GM19438 (cell line): ENCODE measurements around the gene CLDN9.

ENCODE experiments used
- ATAC-seq: cut with Tn5 transposase; IDR thresholded peaks from one replicate; pipeline ENCODE4 v1.9.1; 2021; ENCODE audit warnings: low read depth; ENCODE audit not compliant: unreplicated experiment

The CLDN9 gene

GRCh38 chr16:3028716-3029319, 16.1 kb downstream of the CLDN9 start:
- ATAC-seq, result no peak

DNA sequence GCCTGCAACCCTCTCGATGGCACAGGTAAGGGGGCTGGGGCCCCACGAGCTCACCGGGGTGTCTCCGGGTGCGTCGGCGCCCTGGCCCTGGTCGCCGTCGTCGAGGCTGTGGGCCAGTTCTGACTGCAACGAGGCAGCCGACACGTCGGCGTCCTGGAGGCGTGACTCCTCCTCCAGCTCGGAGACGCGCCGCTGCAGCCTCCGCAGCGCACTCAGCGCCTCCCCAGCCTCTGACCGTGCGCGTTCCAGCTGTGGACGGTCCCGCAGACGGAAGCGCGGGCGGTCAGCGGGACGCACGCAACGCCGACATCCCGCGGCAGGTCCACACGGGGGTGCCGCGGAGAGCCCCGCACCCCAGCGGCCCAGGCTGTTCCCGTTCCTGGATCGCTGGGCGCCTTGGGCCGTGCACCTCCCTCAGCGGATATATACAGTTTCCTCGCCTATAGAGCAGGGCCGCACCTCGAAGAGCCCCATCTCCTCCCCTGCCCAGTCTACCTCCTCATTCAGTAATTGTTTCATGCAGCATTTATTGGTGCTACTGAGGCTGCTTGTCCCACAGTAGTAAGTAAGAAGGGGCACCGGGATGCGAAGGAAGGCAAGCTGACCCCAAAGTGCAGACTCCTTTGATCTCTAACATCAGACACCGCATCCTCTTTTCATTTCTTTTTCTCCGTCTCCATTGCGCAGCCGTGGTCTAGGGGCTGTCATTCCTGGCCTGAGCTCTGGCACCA, 16.9 kb downstream of the CLDN9 start:
- no peak for ATAC-seq

DNA sequence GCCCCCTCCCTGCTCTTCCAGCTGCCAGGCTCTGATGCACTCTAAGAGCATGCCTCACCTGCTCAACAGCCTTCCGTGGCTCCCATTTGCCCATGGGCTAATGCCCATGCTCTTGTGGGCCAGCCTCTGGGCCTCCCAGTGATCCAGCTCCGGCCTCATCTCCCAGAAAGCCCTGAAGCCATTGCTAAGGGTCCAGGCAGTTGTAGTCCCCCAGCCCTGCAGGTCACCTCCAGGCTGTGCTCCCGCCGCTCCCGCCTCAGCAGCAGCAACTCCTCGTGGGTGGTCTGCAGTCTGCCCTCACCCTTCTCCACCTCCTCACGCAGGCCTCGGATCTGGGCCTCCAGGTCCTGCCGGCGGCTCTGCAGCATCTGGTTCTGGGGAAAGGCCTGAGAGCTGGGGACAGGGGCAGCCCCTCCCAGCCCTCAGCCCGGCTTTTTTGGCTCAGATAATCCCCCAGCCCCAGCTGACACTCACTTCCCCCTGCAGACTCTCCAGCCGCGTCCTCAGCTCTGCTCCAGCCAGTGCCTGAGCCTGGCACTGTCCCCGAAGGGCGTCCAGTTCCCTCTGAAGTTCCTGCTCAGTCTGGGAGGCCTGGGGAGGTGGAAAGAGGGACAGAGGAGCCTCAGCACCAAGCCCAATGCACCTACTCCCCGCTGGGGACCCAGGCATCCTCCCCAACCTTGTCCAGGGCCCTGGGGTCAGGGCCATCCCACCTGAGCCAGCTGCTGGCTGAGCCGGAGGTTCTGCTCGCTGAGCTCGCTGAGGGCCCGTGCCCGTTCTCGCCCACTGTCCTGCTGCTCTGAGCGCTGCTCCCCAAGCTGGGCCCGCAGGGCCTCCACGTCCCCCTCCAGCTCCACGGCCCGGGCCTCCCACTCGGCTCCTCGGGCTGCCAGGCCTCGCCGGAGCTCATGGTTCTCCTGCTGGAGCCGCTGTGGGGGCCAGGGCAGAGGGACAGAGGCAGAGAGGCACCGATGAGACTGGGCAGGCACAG, 17.8 kb downstream of the CLDN9 start:
- no peak for ATAC-seq

DNA sequence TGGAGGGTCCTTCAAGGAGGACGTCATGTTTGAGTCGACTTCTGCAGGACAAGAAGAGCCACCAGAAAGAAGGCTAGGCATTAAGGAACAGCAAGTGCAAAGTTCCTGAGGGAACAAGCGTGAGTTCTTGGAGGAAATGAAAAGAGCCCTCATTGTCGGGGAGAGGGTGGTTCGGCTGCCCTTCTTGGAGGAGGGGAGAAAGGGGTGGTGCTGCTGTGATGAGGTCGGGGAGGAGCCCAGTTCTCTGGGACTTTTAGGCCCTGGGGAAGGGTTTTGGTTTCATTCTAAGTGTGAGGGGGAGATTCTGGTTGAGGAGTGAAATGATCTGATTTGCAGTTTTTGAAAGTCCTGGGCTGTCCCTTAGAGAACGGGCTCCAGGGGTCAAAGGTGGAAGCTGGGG, 19.9 kb downstream of the CLDN9 start:
- no peak for ATAC-seq

- no peak for ATAC-seq
Measured at GRCh38 chr16:3035289-3035971, 22.7 kb downstream of the CLDN9 start.

DNA sequence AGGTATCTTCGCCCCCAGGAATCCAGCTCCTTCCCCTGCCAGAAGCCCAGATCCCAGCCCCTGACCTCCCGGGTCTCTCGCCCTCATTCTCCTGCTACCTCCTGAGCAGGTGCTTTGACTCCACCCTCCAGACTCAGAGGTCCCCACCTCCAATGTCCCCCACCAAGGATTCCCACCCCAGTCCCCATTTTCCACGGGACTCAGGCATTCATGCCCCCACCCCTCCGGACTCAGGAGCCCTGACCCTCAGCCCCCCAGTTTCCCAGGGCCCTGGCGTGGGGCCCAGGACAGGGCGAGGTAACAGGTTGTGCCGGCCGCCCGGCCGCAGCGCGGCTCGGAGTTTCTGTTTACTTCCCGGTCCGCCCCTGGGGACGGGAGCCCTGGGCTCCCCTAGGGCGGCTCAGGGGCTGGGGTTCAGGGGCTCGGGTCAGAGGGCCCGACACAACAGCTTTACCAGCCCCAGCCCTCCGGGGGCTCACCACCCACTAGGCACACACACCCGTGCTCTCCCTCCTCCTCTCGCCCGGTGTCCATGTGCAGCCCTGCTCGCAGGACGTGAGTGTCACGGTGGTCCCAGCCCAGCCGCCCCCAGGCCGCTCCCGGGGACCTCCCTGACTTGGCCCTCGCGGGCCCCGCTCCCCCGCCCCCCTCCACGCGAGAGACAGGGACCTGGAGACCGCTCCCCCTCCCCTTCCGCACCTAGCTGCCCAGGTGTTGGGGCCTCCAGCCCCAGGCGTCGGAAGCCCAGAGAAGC, 23.4 kb downstream of the CLDN9 start:
- ATAC-seq, result no peak

GRCh38 chr16:3036726-3037315, 24.1 kb downstream of the CLDN9 start, which contains the start of gene BICDL2:
BICDL2 (minus strand) TSS chr16:3036944; CDS start chr16:3035496, 1,448 bp downstream.
- ATAC-seq, result no peak

- ATAC-seq, result no peak
Measured at GRCh38 chr16:3038256-3038655, 25.5 kb downstream of the CLDN9 start.

DNA sequence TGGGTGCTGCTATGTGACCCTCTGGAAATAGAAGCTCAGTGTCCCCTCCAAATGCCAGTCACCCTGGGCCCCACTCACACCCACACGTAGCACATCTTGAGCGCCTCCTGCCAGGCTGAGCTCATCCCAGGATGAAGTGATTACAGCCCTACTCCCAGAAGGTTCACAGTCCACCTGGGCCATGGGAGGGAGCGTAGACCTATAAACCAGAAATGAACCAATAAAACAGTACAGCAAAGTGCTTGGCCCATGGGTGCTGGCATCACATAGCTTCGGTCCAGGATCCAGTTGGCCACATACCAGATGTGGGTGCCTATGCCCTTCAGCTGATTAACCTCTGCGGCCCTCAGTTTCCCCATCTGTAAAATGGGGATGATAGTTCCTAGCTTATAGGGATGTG, 26.2 kb downstream of the CLDN9 start:
- no peak for ATAC-seq

GRCh38 chr16:3042376-3042775, 29.7 kb downstream of the CLDN9 start:
- ATAC-seq, result no peak

DNA sequence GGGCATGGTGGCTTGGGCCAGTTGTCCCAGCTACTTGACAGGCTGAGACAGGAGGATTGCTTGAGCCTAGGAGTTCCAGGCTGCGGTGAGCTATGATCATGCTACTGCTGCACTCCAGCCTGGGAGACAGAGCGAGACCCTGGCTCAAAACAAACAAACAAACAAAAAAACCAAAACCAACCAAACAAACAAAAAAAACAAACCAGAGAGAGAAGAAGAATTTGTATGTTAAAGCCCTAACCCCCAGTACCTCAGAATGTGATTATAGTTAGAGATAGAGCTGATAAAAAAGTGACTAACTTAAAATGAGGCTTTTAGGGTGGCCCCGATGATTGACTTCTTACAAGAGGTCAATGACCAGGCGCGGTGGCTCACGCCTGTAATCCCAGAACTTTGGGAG, 32.0 kb downstream of the CLDN9 start:
- ATAC-seq, result no peak

- no peak for ATAC-seq
Measured at GRCh38 chr16:3045758-3046640, 33.3 kb downstream of the CLDN9 start, which contains the start of gene MMP25. MMP25 (plus strand) TSS chr16:3046561; CDS start chr16:3046918, 357 bp downstream.

- no peak for ATAC-seq
Measured at GRCh38 chr16:3046641-3047386, 34.1 kb downstream of the CLDN9 start.

GRCh38 chr16:3047387-3047720, 34.6 kb downstream of the CLDN9 start:
- no peak for ATAC-seq

GRCh38 chr16:3049921-3050481, 37.3 kb downstream of the CLDN9 start:
- no peak for ATAC-seq

- ATAC-seq, result no peak
Measured at GRCh38 chr16:3050487-3050886, 37.8 kb downstream of the CLDN9 start.

DNA sequence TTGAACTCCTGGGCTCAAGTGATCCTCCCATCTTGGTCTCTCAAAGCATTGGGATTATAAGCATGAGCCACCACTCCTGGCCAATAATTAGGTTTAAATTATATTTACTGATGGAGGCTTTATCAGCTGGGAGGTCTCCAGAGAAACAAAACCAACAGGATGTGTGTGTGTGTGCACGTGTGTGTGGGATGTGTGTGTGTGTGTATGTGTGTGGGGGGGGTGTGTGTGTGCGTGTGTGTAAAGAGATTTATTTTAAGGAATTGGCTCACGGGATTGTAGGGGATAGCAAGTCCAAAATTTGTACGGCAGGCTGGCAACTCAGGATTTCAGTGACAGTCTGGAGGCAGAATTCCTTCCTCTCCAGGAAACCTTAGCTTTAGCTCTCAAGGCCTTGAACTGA, 38.3 kb downstream of the CLDN9 start:
- ATAC-seq, result no peak

DNA sequence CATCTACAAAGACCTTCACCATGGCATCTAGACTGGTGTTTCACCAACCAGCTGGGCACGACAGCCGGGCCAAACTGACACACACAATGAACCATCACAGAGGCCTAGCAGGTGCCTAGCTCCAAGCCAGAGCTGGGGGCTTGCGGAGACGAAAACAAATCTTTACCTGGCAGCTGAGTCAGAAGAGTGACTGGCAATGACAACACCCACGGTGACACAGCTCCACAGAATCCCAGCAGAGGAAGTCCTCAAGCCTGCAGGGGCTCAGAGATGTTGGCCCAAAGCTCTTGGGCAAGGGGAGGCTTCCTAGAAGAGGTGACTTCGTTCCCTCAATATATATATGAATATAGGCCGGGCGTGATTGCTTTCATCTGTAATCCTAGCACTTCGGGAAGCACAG, 38.8 kb downstream of the CLDN9 start:
- ATAC-seq, result no peak
